Calu3 (cell line): ENCODE results near the gene DNAJC1. TPM values are rescaled to one million over a fixed set of nuclear protein-coding genes. Genes with fewer than 3 reads are reported as not detected.
A peak's percentile ranks its signal among the peaks of the same experiment; 100 is the strongest.

Experiments
- BruUV-seq: library from RNA; stranded (reverse); fragments of 400-500 nt; replicated peaks from 2 replicates; lab custom pipeline; 2021; lab: Mats Ljungman, UMichigan
- CTCF ChIA-PET: fragments of 300-600 bp; sonication (Branson Sonifier 250); formaldehyde crosslinking; loops from one replicate; lab custom pipeline; 2022; ENCODE audit warnings: antibody characterized with exemption; lab: Charles Lee
- DNase-seq: peaks from one replicate; pipeline ENCODE4 v3.0.0; 2022
- H3K27ac Mint-ChIP-seq: one replicate; pipeline ENCODE4 v1.8.0; 2022; ENCODE audit warnings: mixed read lengths; ENCODE audit not compliant: unreplicated experiment
- H3K27me3 Mint-ChIP-seq: one replicate; pipeline ENCODE4 v1.8.0; 2022; ENCODE audit warnings: mixed read lengths; ENCODE audit not compliant: unreplicated experiment
- H3K36me3 Mint-ChIP-seq: one replicate; pipeline ENCODE4 v1.8.0; 2022; ENCODE audit warnings: mild to moderate bottlenecking, moderate library complexity, mixed read lengths; ENCODE audit not compliant: insufficient read depth, unreplicated experiment
- H3K4me1 Mint-ChIP-seq: one replicate; pipeline ENCODE4 v1.8.0; 2022; ENCODE audit warnings: mild to moderate bottlenecking, low read depth, mixed read lengths; ENCODE audit not compliant: unreplicated experiment
- H3K4me3 Mint-ChIP-seq: one replicate; pipeline ENCODE4 v1.8.0; 2022; ENCODE audit warnings: mild to moderate bottlenecking, low read depth, moderate library complexity, mixed read lengths; ENCODE audit not compliant: unreplicated experiment
- H3K9me3 Mint-ChIP-seq: one replicate; pipeline ENCODE4 v1.8.0; 2022; ENCODE audit warnings: low read depth, mixed read lengths; ENCODE audit not compliant: unreplicated experiment
- CTCF ChIP-seq: fragments of 200-600 bp; IDR thresholded peaks from one replicate; pipeline ENCODE4 v1.8.0; 2022; ENCODE audit warnings: antibody characterized with exemption; ENCODE audit not compliant: unreplicated experiment
- intact Hi-C: fragments of 100-400 bp; cut with micrococcal nuclease; formaldehyde crosslinking; loops from one replicate; pipeline ENCODE4 v1.10.0; 2022; ENCODE audit not compliant: unreplicated experiment
- total RNA-seq: library from RNA; stranded (reverse); gene quantifications from 2 replicates; pipeline ENCODE4 v1.2.3, GENCODE V29; 2022

DNAJC1 gene
- total RNA-seq, 1 experiment from 2014 or later, result 17.0 TPM

GRCh38 chr10:22003964-22004281 lies 393 bp upstream of the DNAJC1 start:
- Mint-ChIP-seq H3K36me3 (peaks cover 26% of the 10 kb centered on the region), H3K4me3 (peak overlapping the region; percentile 79), H3K9me3 (peaks cover 3% of the 10 kb centered on the region), H3K27ac (peak overlapping the region; percentile 37), H3K4me1 (peaks cover 12% of the 10 kb centered on the region), H3K27me3 (peaks cover 19% of the 10 kb centered on the region)
- DNase-seq, result no peak
- TF ChIP-seq CTCF, result no peak
- intact Hi-C loops, result loop anchor here (5.0 to 10.0 kb wide), 3 partner anchors 241 to 423 kb away; partner anchors contain the start of gene COMMD3
- CTCF ChIA-PET, result interaction anchor here (0.6 to 1.2 kb wide), 5 partner anchors 255 to 530 kb away, joined by 3 to 4 read pairs (median 3); partner anchors contain the start of gene COMMD3
- no TSS peak for BruUV-seq

GRCh38 chr10:22002591-22003176 lies 846 bp downstream of the DNAJC1 start:
- H3K36me3 Mint-ChIP-seq, result peaks cover 26% of the 10 kb centered on the region
- DNase-seq, result peak; percentile 6
- no TSS peak for BruUV-seq
- TF ChIP-seq CTCF, result no peak
- peaks cover 19% of the 10 kb centered on the region for H3K27me3 Mint-ChIP-seq
- peaks cover 3% of the 10 kb centered on the region for H3K9me3 Mint-ChIP-seq
- H3K4me3 Mint-ChIP-seq, result peak overlapping the region; percentile 79
- CTCF ChIA-PET, result interaction anchor here (0.7 to 1.1 kb wide), 2 partner anchors 27 to 230 kb away, joined by 4 read pairs; no protein-coding TSS in a partner anchor
- intact Hi-C loops, result loop anchor here (5.0 to 10.0 kb wide), 3 partner anchors 242 to 425 kb away; partner anchors contain the start of gene COMMD3
- peaks cover 12% of the 10 kb centered on the region for H3K4me1 Mint-ChIP-seq
- peak overlapping the region; percentile 82 for H3K27ac Mint-ChIP-seq

- Mint-ChIP-seq H3K9me3 (no peaks in the 10 kb centered on the region), H3K27me3 (no peaks in the 10 kb centered on the region), H3K27ac (no peak overlapping the region), H3K4me3 (no peak overlapping the region), H3K36me3 (peaks cover 4% of the 10 kb centered on the region), H3K4me1 (peaks cover 10% of the 10 kb centered on the region)
- TF ChIP-seq CTCF, result no peak
- BruUV-seq, result no TSS peak
- DNase-seq, result no peak
- intact Hi-C loops, result no loop called here
- CTCF ChIA-PET, result no interaction called here
Measured at GRCh38 chr10:21995557-21995956, 8.0 kb downstream of the DNAJC1 start.

- no TSS peak for BruUV-seq
- peak; percentile 52 for TF ChIP-seq CTCF
- Mint-ChIP-seq H3K4me3 (no peak overlapping the region), H3K4me1 (no peaks in the 10 kb centered on the region), H3K27me3 (no peaks in the 10 kb centered on the region), H3K36me3 (no peaks in the 10 kb centered on the region), H3K27ac (no peak overlapping the region), H3K9me3 (no peaks in the 10 kb centered on the region)
- CTCF ChIA-PET, result interaction anchor here (0.6 to 0.9 kb wide), 3 partner anchors 347 to 1072 kb away, joined by 3 to 4 read pairs (median 3); no protein-coding TSS in a partner anchor
- intact Hi-C loops, result loop anchor here (5.0 kb wide), 2 partner anchors 994 to 1074 kb away; no protein-coding TSS in a partner anchor
- DNase-seq, result no peak
Measured at GRCh38 chr10:21993360-21994001, 10.0 kb downstream of the DNAJC1 start.
